Colonic mucosa (tissue), 4 donors: ENCODE measurements around the gene WRAP73. TPM values are rescaled to one million over a fixed set of nuclear protein-coding genes. Genes with fewer than 3 reads are reported as not detected.

ENCODE experiments used
- DNase-seq: peaks from one replicate; pipeline ENCODE4 v3.0.0-alpha.2; 2020
- H3K27ac ChIP-seq: fragments of 200-600 bp; one replicate; pipeline ENCODE4 v1.8.0; 2021
- H3K27me3 ChIP-seq: fragments of 200-600 bp; one replicate; pipeline ENCODE4 v1.8.0; 2021
- H3K36me3 ChIP-seq: fragments of 200-600 bp; one replicate; pipeline ENCODE4 v1.8.0; 2021
- H3K4me1 ChIP-seq: fragments of 200-600 bp; one replicate; pipeline ENCODE4 v1.8.0; 2021; ENCODE audit warnings: mild to moderate bottlenecking
- H3K4me3 ChIP-seq: fragments of 200-600 bp; one replicate; pipeline ENCODE4 v1.8.0; 2021
- H3K9ac ChIP-seq, 2 donors: one replicate each; pipeline ENCODE4 v1.7.0; 2013; ENCODE audit warnings: control low read depth in 2 of 2, low read depth in 2 of 2, low read length in 2 of 2
- H3K9me3 ChIP-seq: fragments of 200-600 bp; one replicate; pipeline ENCODE4 v1.8.0; 2021
- intact Hi-C: fragments of 100-400 bp; cut with DNase I; formaldehyde crosslinking; loops from one replicate; pipeline ENCODE4 v1.14.1; 2022
- total RNA-seq, 2 donors: library from RNA; stranded (reverse); fragmentation: NEBNext Ultra II Directional in 1 of 2; extraction: Animal tissue kit (Norgen Biotek cat#: 25700) in 1 of 2; gene quantifications; one replicate each; pipeline ENCODE4 v1.2.1, GENCODE V29; 2021
- TF ChIP-seq, protein P1 (sequence below): fragments of 200-600 bp; IDR thresholded peaks from one replicate; pipeline ENCODE4 v1.8.0; 2022; ENCODE audit warnings: antibody characterized with exemption, mild to moderate bottlenecking
- donor health status: healthy.
- donor health status: DM: no; HTN: no; CAD: no.
- donor health status: DM: no; HTN: no; CAD: no.

The WRAP73 gene
- total RNA-seq, 2 donors from 2014 or later, result 19.9 to 24.2 TPM

DNA sequence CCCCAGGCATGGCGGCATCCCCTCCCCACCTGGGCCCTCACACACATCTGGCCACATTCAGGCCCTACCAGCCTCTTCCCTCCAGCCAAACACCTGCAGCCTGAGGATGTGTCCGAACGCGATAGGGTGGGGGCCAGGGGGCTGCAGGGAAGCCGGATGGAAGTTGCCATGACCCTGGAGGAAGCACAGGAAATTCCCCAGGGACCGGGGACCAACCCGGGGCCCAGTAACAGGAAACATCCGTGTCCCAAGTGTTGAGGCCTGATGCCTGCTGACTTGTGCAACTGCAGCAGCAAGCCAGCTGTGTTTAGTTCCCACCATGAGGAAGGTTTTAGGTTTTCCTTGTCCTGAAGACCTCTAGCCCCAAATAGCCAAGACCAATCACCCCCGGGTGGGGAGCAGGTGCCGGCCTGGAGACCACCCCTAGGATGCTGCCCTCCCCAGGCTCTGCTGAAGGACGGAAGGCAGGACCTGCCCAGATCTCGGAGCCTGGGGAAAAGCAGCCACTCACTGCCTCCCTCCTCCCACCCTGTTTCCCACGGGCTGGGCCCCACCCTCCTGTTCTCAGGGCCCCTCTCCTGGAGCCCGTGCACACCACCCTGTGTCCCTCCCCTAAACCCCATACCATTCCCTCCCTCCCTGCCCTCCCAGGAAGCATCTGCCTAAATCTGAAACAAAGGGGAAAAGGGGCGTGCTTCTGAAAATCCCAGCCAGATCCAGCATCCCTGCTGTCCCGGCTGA lies 68.4 kb downstream of the WRAP73 start:
- no peak overlapping the region for H3K27ac ChIP-seq
- H3K4me1 ChIP-seq, result no peaks in the 10 kb centered on the region
- no peaks in the 10 kb centered on the region for H3K9me3 ChIP-seq
- H3K9ac ChIP-seq, result no peak overlapping the region
- no peak overlapping the region for H3K4me3 ChIP-seq
- H3K36me3 ChIP-seq, result no peaks in the 10 kb centered on the region
- DNase-seq, result no peak
- TF ChIP-seq, protein P1, sequence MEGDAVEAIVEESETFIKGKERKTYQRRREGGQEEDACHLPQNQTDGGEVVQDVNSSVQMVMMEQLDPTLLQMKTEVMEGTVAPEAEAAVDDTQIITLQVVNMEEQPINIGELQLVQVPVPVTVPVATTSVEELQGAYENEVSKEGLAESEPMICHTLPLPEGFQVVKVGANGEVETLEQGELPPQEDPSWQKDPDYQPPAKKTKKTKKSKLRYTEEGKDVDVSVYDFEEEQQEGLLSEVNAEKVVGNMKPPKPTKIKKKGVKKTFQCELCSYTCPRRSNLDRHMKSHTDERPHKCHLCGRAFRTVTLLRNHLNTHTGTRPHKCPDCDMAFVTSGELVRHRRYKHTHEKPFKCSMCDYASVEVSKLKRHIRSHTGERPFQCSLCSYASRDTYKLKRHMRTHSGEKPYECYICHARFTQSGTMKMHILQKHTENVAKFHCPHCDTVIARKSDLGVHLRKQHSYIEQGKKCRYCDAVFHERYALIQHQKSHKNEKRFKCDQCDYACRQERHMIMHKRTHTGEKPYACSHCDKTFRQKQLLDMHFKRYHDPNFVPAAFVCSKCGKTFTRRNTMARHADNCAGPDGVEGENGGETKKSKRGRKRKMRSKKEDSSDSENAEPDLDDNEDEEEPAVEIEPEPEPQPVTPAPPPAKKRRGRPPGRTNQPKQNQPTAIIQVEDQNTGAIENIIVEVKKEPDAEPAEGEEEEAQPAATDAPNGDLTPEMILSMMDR, result no peak
- intact Hi-C loops, result no loop called here
- H3K27me3 ChIP-seq, result no peaks in the 10 kb centered on the region

Other genes with a start within 250 kb of the WRAP73 start
- gene ARHGEF16, start 195.4 kb downstream of the WRAP73 start, total RNA-seq, result 10 to 100 TPM; 77.3 to 90.2 TPM
- 1 to 10 TPM; 5.2 to 6.4 TPM for gene MEGF6, start 38.6 kb downstream of the WRAP73 start, total RNA-seq
- gene TPRG1L, start 25.1 kb downstream of the WRAP73 start, total RNA-seq, result 10 to 100 TPM; 63.0 to 81.5 TPM
- under 1 TPM; 0.29 to 0.42 TPM for gene TP73, start 2.4 kb upstream of the WRAP73 start, total RNA-seq
- gene CCDC27, start 102.3 kb upstream of the WRAP73 start, total RNA-seq, result not detected
- gene SMIM1, start 122.6 kb upstream of the WRAP73 start, total RNA-seq, result 1 to 10 TPM; 1.9 to 2.4 TPM
- 10 to 100 TPM; 31.9 to 42.7 TPM for gene LRRC47, start 146.4 kb upstream of the WRAP73 start, total RNA-seq
- gene CEP104, start 207.1 kb upstream of the WRAP73 start, total RNA-seq, result 10 to 100 TPM; 41.1 to 52.7 TPM
- gene DFFB, start 207.4 kb upstream of the WRAP73 start, total RNA-seq, result 10 to 100 TPM in 1 of 2 donors, 1 to 10 TPM in 1; 4.5 to 10.7 TPM